Panc1 (cell line): ENCODE measurements around the gene ARHGEF38. TPM values are rescaled to one million over a fixed set of nuclear protein-coding genes. Genes with fewer than 3 reads are reported as not detected.

Experiments used
- ATAC-seq: fragments of 200-7000 bp; cut with Tn5 transposase; 2 replicates; pipeline ENCODE4 v1.9.1; 2020; ENCODE audit warnings: mild to moderate bottlenecking, moderate library complexity
- BruUV-seq: library from RNA; stranded (reverse); fragments of 400-500 nt; replicated peaks from 2 replicates; lab custom pipeline; 2021; lab: Mats Ljungman, UMichigan
- CTCF ChIA-PET: fragments of 300-600 bp; sonication (Branson Sonifier 250); formaldehyde crosslinking; loops from one replicate; lab custom pipeline; 2022; ENCODE audit warnings: antibody characterized with exemption; lab: Charles Lee
- POLR2A ChIA-PET: fragments of 300-600 bp; sonication (Branson Sonifier 250); formaldehyde crosslinking; loops from one replicate; lab custom pipeline; 2022; ENCODE audit warnings: antibody characterized with exemption; lab: Charles Lee
- DNase-seq: peaks from one replicate; pipeline ENCODE4 v3.0.0-alpha.2; 2010; ENCODE audit warnings: low read depth, low spot score
- H3K27ac ChIP-seq: 2 replicates; pipeline ENCODE4 v1.5.1; 2011; ENCODE audit warnings: mild to moderate bottlenecking, low read length, inconsistent platforms
- H3K27me3 ChIP-seq: fragments of 200-500 bp; sonication (Bioruptor generic); 2 replicates; pipeline ENCODE4 v1.6.0; 2014; ENCODE audit warnings: low read length, inconsistent platforms; ENCODE audit not compliant: control insufficient read depth, insufficient read depth
- H3K36me3 ChIP-seq: fragments of 200-500 bp; sonication (Bioruptor generic); 2 replicates; pipeline ENCODE4 v1.5.1; 2014; ENCODE audit warnings: inconsistent platforms, mild to moderate bottlenecking, low read length, moderate library complexity; ENCODE audit not compliant: control insufficient read depth, insufficient read depth
- H3K4me1 ChIP-seq: 2 replicates; pipeline ENCODE4 v1.5.1; 2011; ENCODE audit warnings: inconsistent platforms, mild to moderate bottlenecking, low read length, moderate library complexity; ENCODE audit not compliant: control insufficient read depth, insufficient read depth
- H3K4me3 ChIP-seq, 2 experiments: 2 replicates each; pipeline ENCODE4 v1.5.1; 2011 to 2012; ENCODE audit warnings: low read depth in 2 of 2, low read length in 2 of 2, mild to moderate bottlenecking in 2 of 2, inconsistent platforms in 1 of 2, moderate library complexity in 1 of 2
- H3K9me3 ChIP-seq: fragments of 200-500 bp; sonication (Bioruptor generic); 2 replicates; pipeline ENCODE4 v1.5.1; 2014; ENCODE audit warnings: low read depth, mild to moderate bottlenecking, inconsistent platforms, low read length, moderate library complexity; ENCODE audit not compliant: control insufficient read depth, insufficient read depth
- CTCF ChIP-seq: fragments of 450-650 bp; IDR thresholded peaks from 2 replicates; pipeline ENCODE4 v1.5.1; 2017; ENCODE audit warnings: mild to moderate bottlenecking
- POLR2AphosphoS5 ChIP-seq: IDR thresholded peaks from 2 replicates; pipeline ENCODE4 v1.6.1; 2012; ENCODE audit warnings: mild to moderate bottlenecking, low read depth, low read length, moderate library complexity
- SIN3A ChIP-seq: IDR thresholded peaks from 2 replicates; pipeline ENCODE4 v1.6.1; 2012; ENCODE audit warnings: low read depth, mild to moderate bottlenecking, low read length, moderate library complexity, borderline replicate concordance; ENCODE audit not compliant: insufficient read depth
- TCF7L2 ChIP-seq: IDR thresholded peaks from 2 replicates; pipeline ENCODE4 v1.6.1; 2011; ENCODE audit warnings: mild to moderate bottlenecking, low read depth, low read length, inconsistent platforms
- in situ Hi-C: cut with HindIII; loops from 2 replicates; pipeline ENCODE4 v1.10.0; 2016; ENCODE audit warnings: low sequenced_read_pairs, low pct_unique_long_range_greater_than_20kb
- intact Hi-C: fragments of 100-400 bp; cut with micrococcal nuclease; formaldehyde crosslinking; loops from one replicate; pipeline ENCODE4 v1.10.0; 2022; ENCODE audit not compliant: unreplicated experiment
- total RNA-seq: library from RNA; stranded (reverse); gene quantifications from one replicate; pipeline ENCODE4 v1.2.1, GENCODE V29; 2021; ENCODE audit not compliant: unreplicated experiment
- TF ChIP-seq, protein P1 (sequence below), 2 experiments: IDR thresholded peaks; 2 replicates each; pipeline ENCODE4 v1.6.1; 2011 to 2012; ENCODE audit warnings: low read depth in 2 of 2, control low read depth in 1 of 2, low read length in 1 of 2, mild to moderate bottlenecking in 1 of 2, moderate library complexity in 1 of 2; ENCODE audit not compliant: insufficient read depth in 1 of 2

ARHGEF38 gene
- total RNA-seq, 1 experiment from 2014 or later: not detected

DNA sequence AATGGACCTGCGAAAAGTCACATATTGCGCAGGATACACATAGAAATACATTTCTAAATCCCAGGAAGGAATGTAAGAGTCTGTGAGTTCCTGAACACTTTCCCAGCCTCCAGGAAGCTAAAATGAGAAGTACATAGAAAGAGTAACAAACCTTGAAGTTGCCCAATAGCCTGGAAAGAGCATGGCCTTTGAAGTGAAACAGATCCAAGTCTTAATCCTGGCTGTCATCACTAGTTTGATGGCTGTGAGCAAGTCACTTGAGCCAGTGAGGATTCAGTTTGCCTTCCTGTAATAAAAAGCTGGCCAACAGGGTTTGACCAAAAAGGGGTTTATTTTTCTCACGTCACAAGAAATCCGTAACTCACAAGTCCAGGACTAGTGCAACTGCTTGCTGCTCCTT lies 69.8 kb downstream of the ARHGEF38 start:
- POLR2A ChIA-PET: no interaction called here
- intact Hi-C loops: no loop called here
- ATAC-seq: no peak

DNA sequence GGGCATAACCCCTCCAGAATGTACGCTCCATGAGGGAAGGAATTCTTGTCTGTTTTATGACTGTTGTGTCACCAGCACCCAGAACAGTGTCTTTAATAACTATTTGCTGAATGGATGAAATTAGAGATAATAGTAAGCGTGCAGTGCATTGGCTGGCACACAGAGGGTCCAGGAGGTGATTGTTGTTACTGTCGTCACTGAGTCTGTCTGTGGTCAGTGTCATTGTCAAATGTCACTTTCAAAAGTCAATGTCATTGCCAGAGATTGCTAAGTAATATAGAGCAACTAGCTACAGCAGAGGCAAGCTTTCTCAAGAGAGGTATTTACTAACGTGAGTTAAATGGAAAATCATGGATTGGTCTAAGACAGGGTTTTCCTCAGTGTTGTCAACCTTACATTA lies 70.7 kb downstream of the ARHGEF38 start:
- no peak overlapping the region for H3K27ac ChIP-seq
- H3K9me3 ChIP-seq: no peaks in the 10 kb centered on the region
- H3K36me3 ChIP-seq: no peaks in the 10 kb centered on the region
- in situ Hi-C loops: no loop called here
- ChIA-PET POLR2A (no interaction called here), CTCF (no interaction called here)
- intact Hi-C loops: no loop called here
- H3K4me3 ChIP-seq: no peak overlapping the region
- ATAC-seq (no peak), DNase-seq (no peak)
- TF ChIP-seq TCF7L2 (no peak), POLR2AphosphoS5 (no peak), SIN3A (no peak), CTCF (no peak)
- TF ChIP-seq, protein P1, sequence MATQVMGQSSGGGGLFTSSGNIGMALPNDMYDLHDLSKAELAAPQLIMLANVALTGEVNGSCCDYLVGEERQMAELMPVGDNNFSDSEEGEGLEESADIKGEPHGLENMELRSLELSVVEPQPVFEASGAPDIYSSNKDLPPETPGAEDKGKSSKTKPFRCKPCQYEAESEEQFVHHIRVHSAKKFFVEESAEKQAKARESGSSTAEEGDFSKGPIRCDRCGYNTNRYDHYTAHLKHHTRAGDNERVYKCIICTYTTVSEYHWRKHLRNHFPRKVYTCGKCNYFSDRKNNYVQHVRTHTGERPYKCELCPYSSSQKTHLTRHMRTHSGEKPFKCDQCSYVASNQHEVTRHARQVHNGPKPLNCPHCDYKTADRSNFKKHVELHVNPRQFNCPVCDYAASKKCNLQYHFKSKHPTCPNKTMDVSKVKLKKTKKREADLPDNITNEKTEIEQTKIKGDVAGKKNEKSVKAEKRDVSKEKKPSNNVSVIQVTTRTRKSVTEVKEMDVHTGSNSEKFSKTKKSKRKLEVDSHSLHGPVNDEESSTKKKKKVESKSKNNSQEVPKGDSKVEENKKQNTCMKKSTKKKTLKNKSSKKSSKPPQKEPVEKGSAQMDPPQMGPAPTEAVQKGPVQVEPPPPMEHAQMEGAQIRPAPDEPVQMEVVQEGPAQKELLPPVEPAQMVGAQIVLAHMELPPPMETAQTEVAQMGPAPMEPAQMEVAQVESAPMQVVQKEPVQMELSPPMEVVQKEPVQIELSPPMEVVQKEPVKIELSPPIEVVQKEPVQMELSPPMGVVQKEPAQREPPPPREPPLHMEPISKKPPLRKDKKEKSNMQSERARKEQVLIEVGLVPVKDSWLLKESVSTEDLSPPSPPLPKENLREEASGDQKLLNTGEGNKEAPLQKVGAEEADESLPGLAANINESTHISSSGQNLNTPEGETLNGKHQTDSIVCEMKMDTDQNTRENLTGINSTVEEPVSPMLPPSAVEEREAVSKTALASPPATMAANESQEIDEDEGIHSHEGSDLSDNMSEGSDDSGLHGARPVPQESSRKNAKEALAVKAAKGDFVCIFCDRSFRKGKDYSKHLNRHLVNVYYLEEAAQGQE (IDR thresholded peaks at IDR 0.05; ENCODE audit: insufficient read depth in 1 of 2, low read depth in 2 of 2, low read length in 1 of 2): no peak
- H3K4me1 ChIP-seq: no peaks in the 10 kb centered on the region
- BruUV-seq: no TSS peak
- no peaks in the 10 kb centered on the region for H3K27me3 ChIP-seq

More for the DNA sequence above, 69.8 kb downstream of the ARHGEF38 start:
- no peaks in the 10 kb centered on the region for H3K9me3 ChIP-seq
- TF ChIP-seq SIN3A (no peak), POLR2AphosphoS5 (no peak), TCF7L2 (no peak), CTCF (no peak)
- TF ChIP-seq, protein P1 (IDR thresholded peaks at IDR 0.05; ENCODE audit: insufficient read depth in 1 of 2, low read depth in 2 of 2, low read length in 1 of 2): no peak
- CTCF ChIA-PET: no interaction called here
- no peaks in the 10 kb centered on the region for H3K36me3 ChIP-seq
- no TSS peak for BruUV-seq
- no peak for DNase-seq
- no peak overlapping the region for H3K27ac ChIP-seq
- no peaks in the 10 kb centered on the region for H3K4me1 ChIP-seq
- in situ Hi-C loops: no loop called here
- H3K27me3 ChIP-seq: no peaks in the 10 kb centered on the region
- H3K4me3 ChIP-seq: no peak overlapping the region
